ENCODE measurements around the gene ICE2. TPM values are rescaled to one million over a fixed set of nuclear protein-coding genes. Genes with fewer than 3 reads are reported as not detected.

Gene ICE2
- total RNA-seq, 1 donor from 2014 or later, result 32.1 TPM

- Mint-ChIP-seq H3K36me3 (ENCODE audit: low read depth) (peaks cover 48% of the 10 kb centered on the region), H3K4me1 (ENCODE audit: low read depth) (peaks cover 71% of the 10 kb centered on the region), H3K27me3 (ENCODE audit: low read depth) (no peaks in the 10 kb centered on the region), H3K27ac (ENCODE audit: unreplicated experiment) (peak overlapping the region; percentile 99), H3K4me3 (ENCODE audit: unreplicated experiment) (peak overlapping the region; percentile 96), H3K9me3 (ENCODE audit: low read depth) (no peaks in the 10 kb centered on the region)
- DNase-seq (ENCODE audit: low spot score), result no peak
- TF ChIP-seq, protein P1, sequence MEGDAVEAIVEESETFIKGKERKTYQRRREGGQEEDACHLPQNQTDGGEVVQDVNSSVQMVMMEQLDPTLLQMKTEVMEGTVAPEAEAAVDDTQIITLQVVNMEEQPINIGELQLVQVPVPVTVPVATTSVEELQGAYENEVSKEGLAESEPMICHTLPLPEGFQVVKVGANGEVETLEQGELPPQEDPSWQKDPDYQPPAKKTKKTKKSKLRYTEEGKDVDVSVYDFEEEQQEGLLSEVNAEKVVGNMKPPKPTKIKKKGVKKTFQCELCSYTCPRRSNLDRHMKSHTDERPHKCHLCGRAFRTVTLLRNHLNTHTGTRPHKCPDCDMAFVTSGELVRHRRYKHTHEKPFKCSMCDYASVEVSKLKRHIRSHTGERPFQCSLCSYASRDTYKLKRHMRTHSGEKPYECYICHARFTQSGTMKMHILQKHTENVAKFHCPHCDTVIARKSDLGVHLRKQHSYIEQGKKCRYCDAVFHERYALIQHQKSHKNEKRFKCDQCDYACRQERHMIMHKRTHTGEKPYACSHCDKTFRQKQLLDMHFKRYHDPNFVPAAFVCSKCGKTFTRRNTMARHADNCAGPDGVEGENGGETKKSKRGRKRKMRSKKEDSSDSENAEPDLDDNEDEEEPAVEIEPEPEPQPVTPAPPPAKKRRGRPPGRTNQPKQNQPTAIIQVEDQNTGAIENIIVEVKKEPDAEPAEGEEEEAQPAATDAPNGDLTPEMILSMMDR (IDR thresholded peaks at IDR 0.05), result no peak
Measured at GRCh38 chr15:60394689-60395097, 84.2 kb downstream of the ICE2 start.

DNA sequence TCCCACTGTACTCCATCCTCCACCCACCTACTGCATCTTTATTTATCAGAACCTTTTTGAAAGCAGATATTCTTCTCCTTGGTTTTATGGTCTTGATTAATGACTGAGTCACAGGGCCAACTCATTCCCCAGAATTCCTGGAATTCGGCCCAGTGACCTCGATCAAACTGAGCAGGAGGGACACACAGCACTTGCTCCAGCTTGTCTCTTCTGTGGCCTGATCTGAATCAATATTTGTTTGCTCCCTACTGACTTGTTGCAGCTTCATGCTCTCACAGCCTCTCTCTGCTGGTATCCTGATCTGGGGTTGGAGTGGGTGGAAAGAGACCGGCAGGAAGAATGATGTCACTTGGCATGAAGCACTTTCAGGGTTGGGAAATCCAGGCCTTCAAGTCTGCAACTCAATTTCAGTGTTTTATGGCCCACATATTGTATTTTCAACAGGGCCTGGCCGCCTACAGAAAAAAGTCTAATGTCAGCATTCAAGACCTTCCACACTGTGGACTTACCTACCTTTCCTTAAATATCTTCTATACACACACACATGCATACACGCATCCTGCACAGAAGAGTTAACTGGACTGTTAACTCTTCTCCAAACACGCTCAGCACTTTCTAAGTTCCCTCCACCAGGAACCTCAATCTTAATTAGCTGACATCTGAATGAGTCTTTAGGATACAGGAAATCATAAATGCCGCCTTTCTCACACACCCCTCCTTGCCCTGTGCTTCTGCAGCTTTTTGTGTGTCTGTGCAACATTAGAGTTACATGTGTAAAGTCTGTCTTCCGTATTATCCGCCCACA is 85.8 kb downstream of the ICE2 start:
- H3K36me3 Mint-ChIP-seq (ENCODE audit: low read depth), result peaks cover 52% of the 10 kb centered on the region

GRCh38 chr15:60392601-60392985 is 86.3 kb downstream of the ICE2 start:
- Mint-ChIP-seq H3K4me3 (ENCODE audit: unreplicated experiment) (peak overlapping the region; percentile 96), H3K27ac (ENCODE audit: unreplicated experiment) (peak overlapping the region; percentile 99), H3K27me3 (ENCODE audit: low read depth) (no peaks in the 10 kb centered on the region), H3K4me1 (ENCODE audit: low read depth) (peaks cover 76% of the 10 kb centered on the region), H3K36me3 (ENCODE audit: low read depth) (peaks cover 52% of the 10 kb centered on the region), H3K9me3 (ENCODE audit: low read depth) (no peaks in the 10 kb centered on the region)
- no peak for DNase-seq (ENCODE audit: low spot score)
- TF ChIP-seq, protein P1 (IDR thresholded peaks at IDR 0.05), result no peak

More for the DNA sequence above, 85.8 kb downstream of the ICE2 start:
- TF ChIP-seq, protein P1 (IDR thresholded peaks at IDR 0.05), result no peak
- H3K9me3 Mint-ChIP-seq (ENCODE audit: low read depth), result no peaks in the 10 kb centered on the region
- H3K27ac Mint-ChIP-seq (ENCODE audit: unreplicated experiment), result peak overlapping the region; percentile 99
- H3K4me3 Mint-ChIP-seq (ENCODE audit: unreplicated experiment), result peak overlapping the region; percentile 96
- no peak for DNase-seq (ENCODE audit: low spot score)
- H3K4me1 Mint-ChIP-seq (ENCODE audit: low read depth), result peaks cover 72% of the 10 kb centered on the region
- H3K27me3 Mint-ChIP-seq (ENCODE audit: low read depth), result no peaks in the 10 kb centered on the region

- peaks cover 84% of the 10 kb centered on the region for H3K4me1 Mint-ChIP-seq (ENCODE audit: low read depth)
- TF ChIP-seq, protein P1 (IDR thresholded peaks at IDR 0.05), result no peak
- DNase-seq (ENCODE audit: low spot score), result no peak
- peaks cover 51% of the 10 kb centered on the region for H3K36me3 Mint-ChIP-seq (ENCODE audit: low read depth)
- H3K9me3 Mint-ChIP-seq (ENCODE audit: low read depth), result no peaks in the 10 kb centered on the region
- H3K27me3 Mint-ChIP-seq (ENCODE audit: low read depth), result no peaks in the 10 kb centered on the region
- H3K4me3 Mint-ChIP-seq (ENCODE audit: unreplicated experiment), result peak overlapping the region; percentile 70
- H3K27ac Mint-ChIP-seq (ENCODE audit: unreplicated experiment), result peak overlapping the region; percentile 99
Measured at GRCh38 chr15:60391722-60392315, 87.1 kb downstream of the ICE2 start.

GRCh38 chr15:60390871-60391501 is 88.0 kb downstream of the ICE2 start:
- Mint-ChIP-seq H3K4me1 (ENCODE audit: low read depth) (peaks cover 92% of the 10 kb centered on the region), H3K4me3 (ENCODE audit: unreplicated experiment) (peak overlapping the region; percentile 70), H3K27ac (ENCODE audit: unreplicated experiment) (peak overlapping the region; percentile 99), H3K9me3 (ENCODE audit: low read depth) (no peaks in the 10 kb centered on the region), H3K36me3 (ENCODE audit: low read depth) (peaks cover 42% of the 10 kb centered on the region), H3K27me3 (ENCODE audit: low read depth) (no peaks in the 10 kb centered on the region)
- TF ChIP-seq, protein P1 (IDR thresholded peaks at IDR 0.05), result peak; percentile 51
- DNase-seq (ENCODE audit: low spot score), result no peak

All from chondrocyte (in vitro differentiated cells).